Cardiac fibroblast (primary cell): ENCODE data around the gene CCR7.

Experiments used
- DNase-seq, 2 donors: peaks; one replicate each; pipeline versions ENCODE4 v3.0.0 to v3.0.0-alpha.2; 2010; ENCODE audit warnings: low read depth in 2 of 2
- H3K4me3 ChIP-seq, 2 donors: replicated peaks in 1 of 2; 1 replicate in 1 of 2; 2 replicates in 1 of 2; pipeline ENCODE4 v1.5.1; 2011; ENCODE audit warnings: low read depth in 2 of 2, low read length in 2 of 2, mild to moderate bottlenecking in 2 of 2, moderate library complexity in 1 of 2
- CTCF ChIP-seq: IDR thresholded peaks from one replicate; pipeline ENCODE4 v1.5.1; 2011; ENCODE audit warnings: low read depth, mild to moderate bottlenecking, low read length, inconsistent platforms

CCR7 gene

GRCh38 chr17:40518401-40519088, 46.7 kb downstream of the CCR7 start:
- DNase-seq, result peak in 1 of 2 donors; percentile 63
- TF ChIP-seq CTCF, result no peak

DNA sequence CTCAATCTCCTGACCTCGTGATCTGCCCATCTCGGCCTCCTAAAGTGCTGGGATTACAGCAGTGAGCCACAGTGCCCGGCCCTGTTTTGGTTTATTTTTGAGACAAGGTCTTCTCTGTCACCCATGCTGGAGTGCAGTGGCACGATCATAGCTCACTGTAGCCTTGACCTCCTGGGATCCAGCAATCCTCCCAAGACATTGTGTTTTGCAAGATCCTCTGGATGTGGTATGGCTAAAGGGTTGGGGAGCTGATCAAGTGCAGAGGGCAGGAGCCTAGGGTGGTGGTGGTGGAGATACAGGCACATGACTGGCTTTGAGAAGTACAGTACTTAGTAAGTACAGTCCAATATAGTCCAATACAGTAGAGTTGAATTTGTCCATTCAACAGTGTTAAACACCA, 47.3 kb downstream of the CCR7 start:
- no peak for DNase-seq
- TF ChIP-seq CTCF, result no peak
- no peak overlapping the region for H3K4me3 ChIP-seq

More at GRCh38 chr17:40518401-40519088, 46.7 kb downstream of the CCR7 start:
- no peak overlapping the region for H3K4me3 ChIP-seq

DNA sequence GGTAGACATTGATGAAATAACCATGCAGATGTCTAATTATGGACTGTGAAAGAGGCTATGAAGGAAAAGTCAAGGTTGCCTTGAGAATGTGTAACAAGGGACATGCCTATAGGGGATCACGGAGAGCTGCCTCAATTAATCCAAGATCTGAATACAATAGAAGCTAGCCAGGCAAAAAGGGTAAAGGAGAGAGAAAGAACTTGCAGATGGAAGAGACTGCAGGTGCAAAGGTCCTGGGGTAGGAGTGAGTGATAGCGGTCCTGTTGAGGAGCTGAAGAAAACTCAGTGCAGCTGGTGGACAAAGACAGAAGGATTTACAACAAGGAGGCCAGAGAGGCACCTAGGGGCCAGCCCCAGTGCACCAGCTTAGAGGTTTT, 48.0 kb downstream of the CCR7 start:
- H3K4me3 ChIP-seq, result no peak overlapping the region
- TF ChIP-seq CTCF, result no peak
- no peak for DNase-seq

DNA sequence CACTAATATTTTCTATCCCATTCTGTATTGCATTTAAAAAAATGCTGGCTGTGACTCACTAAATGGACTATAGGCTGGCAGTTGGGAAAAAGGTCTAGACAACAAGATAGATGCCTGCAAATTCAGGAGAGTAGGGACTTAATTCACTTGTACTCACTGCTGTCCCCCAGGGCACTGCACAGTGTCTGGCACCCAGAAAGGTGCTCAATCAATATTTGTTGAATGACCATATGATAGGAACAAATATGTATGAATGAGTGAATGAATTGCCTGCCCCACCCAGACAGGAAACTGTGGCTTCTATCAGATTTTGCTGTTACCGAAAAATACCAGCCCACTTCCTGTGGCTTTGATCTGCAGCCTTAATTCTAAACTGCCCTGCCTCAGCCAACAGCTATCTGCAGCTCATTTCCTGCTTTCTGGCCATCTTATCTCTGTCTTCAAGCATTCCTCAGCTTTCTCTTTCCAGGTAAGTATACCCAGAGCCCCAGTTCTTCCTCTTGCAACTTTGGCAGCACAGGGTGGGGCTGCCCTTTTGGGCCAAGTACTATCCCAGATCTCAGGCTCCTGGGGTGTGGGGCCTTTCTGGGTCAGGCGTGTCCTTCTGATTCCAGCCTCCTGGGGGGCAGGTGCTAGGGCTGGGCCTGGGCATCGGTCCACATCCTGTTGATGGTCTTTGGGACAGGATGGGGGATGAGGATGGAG, 48.5 kb downstream of the CCR7 start:
- DNase-seq, result peak in 1 of 2 donors; percentile 48
- no peak overlapping the region for H3K4me3 ChIP-seq
- no peak for TF ChIP-seq CTCF

DNA sequence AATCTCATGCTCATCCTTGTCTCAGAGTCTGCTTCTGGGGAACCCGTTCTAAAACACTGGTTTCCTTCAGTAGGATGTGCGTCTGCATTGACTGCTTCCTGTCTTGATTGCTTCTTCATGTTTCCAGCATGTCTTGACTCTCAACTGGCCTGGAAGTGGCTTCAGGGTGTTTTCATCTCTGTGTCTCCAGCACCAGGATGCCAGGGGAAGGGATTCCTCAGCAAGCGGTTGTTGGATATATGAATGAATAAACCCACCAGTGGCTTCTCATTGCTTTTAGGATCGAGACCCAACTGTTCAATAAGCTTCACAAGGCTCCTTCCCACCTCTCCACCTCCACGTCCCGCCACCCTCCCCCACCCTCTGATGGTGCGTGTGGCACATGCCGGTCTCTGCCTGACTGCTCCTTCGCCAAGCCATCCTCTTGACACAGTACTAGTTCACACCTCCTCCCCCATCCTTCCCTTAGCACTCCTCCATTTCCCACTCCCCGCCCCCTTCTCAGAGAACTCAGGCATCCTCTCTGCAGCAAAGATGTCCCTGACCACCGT, 49.7 kb downstream of the CCR7 start:
- DNase-seq, result no peak
- TF ChIP-seq CTCF, result no peak
- no peak overlapping the region for H3K4me3 ChIP-seq

GRCh38 chr17:40515011-40515410, 50.3 kb downstream of the CCR7 start:
- no peak overlapping the region for H3K4me3 ChIP-seq
- no peak for TF ChIP-seq CTCF
- DNase-seq, result no peak
